ENCODE results near the gene DST.

DST gene

GRCh38 chr6:56652231-56652630 lies 9.5 kb upstream of the DST start:
- Histone ChIP-seq H3K79me2 (ENCODE audit: control insufficient read depth, insufficient read depth, low read length, unreplicated experiment) (peaks cover 26% of the 10 kb centered on the region), H3K4me1 (ENCODE audit: control insufficient read depth, insufficient read depth, low read length, unreplicated experiment) (peaks cover 67% of the 10 kb centered on the region), H3K27ac (ENCODE audit: low read depth, low read length) (peak overlapping the region; percentile 63)

DNA sequence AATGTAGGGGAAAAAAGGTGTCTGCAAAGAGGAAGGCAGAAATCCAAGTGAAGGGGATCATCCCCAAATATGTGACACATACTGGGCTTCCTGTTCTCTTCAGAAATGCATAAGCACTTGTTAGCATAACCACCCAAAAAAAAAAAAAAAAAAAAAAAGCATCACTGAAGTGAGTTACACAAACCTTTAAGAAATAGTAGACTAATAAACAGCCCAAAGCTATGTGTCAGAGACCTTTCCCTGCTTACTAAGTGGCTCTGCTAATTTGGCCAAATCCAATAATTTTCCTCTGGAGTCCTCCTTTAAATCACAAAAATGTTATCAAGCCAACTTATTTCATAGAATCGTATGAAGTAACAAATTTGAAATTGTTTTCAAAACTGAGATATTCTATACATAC lies 7.5 kb upstream of the DST start:
- H3K4me3 ChIP-seq (ENCODE audit: low read depth, low read length): no peak overlapping the region
- no peak overlapping the region for H2AFZ ChIP-seq (ENCODE audit: low read length, unreplicated experiment)
- no peaks in the 10 kb centered on the region for H3K27me3 ChIP-seq (ENCODE audit: insufficient read depth, low read length)
- peaks cover 11% of the 10 kb centered on the region for H3K79me2 ChIP-seq (ENCODE audit: control insufficient read depth, insufficient read depth, low read length, unreplicated experiment)
- H3K4me1 ChIP-seq (ENCODE audit: control insufficient read depth, insufficient read depth, low read length, unreplicated experiment): peaks cover 55% of the 10 kb centered on the region
- H3K36me3 ChIP-seq (ENCODE audit: insufficient read depth, low read length): peaks cover 38% of the 10 kb centered on the region
- H3K27ac ChIP-seq (ENCODE audit: low read depth, low read length): peak overlapping the region; percentile 82

More at GRCh38 chr6:56652231-56652630, 9.5 kb upstream of the DST start:
- Histone ChIP-seq H3K4me3 (ENCODE audit: low read depth, low read length) (no peak overlapping the region), H3K36me3 (ENCODE audit: insufficient read depth, low read length) (peaks cover 18% of the 10 kb centered on the region), H2AFZ (ENCODE audit: low read length, unreplicated experiment) (no peak overlapping the region), H3K27me3 (ENCODE audit: insufficient read depth, low read length) (no peaks in the 10 kb centered on the region)

- Histone ChIP-seq H3K4me3 (ENCODE audit: low read depth, low read length) (no peak overlapping the region), H3K4me1 (ENCODE audit: control insufficient read depth, insufficient read depth, low read length, unreplicated experiment) (peaks cover 55% of the 10 kb centered on the region), H2AFZ (ENCODE audit: low read length, unreplicated experiment) (no peak overlapping the region), H3K79me2 (ENCODE audit: control insufficient read depth, insufficient read depth, low read length, unreplicated experiment) (peaks cover 10% of the 10 kb centered on the region), H3K27me3 (ENCODE audit: insufficient read depth, low read length) (no peaks in the 10 kb centered on the region), H3K36me3 (ENCODE audit: insufficient read depth, low read length) (peaks cover 42% of the 10 kb centered on the region), H3K27ac (ENCODE audit: low read depth, low read length) (peak overlapping the region; percentile 82)
Observed at GRCh38 chr6:56649782-56650181, 7.1 kb upstream of the DST start.

DNA sequence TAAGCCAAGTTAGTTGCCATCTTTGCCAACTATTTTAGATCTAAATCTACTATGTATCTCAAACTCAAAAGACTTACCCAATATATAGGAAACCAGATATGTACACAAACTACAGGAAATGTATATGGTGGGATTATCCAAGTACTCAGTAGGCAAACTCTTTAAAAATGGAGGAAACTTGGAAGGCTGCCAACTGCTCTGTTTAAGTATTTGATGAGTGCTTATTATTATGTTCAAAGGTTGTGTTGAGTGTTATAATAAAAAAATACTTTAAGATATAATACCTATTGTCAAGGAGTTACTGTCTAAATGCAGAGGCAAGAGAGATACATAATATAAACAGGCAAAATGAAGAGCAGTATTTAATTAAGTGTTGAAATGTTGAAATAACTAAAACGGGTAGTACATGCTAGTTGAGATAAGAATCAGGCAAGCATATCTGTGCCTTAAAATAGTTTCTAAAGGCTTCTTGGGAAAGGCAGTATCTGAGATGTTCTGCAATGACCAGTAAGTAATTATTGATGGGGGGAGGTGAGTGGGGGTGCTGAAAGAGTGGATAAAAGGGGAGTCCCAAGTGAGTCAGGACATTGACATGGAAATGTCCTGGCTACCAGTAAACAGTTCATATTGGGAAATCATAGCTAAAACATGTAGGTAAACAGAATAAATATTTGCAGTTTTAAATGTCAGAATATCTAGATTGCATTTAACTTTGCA lies 6.5 kb upstream of the DST start:
- Histone ChIP-seq H3K27me3 (ENCODE audit: insufficient read depth, low read length) (no peaks in the 10 kb centered on the region), H3K79me2 (ENCODE audit: control insufficient read depth, insufficient read depth, low read length, unreplicated experiment) (peaks cover 10% of the 10 kb centered on the region), H3K4me3 (ENCODE audit: low read depth, low read length) (no peak overlapping the region), H3K4me1 (ENCODE audit: control insufficient read depth, insufficient read depth, low read length, unreplicated experiment) (peaks cover 58% of the 10 kb centered on the region), H3K27ac (ENCODE audit: low read depth, low read length) (peak overlapping the region; percentile 82), H3K36me3 (ENCODE audit: insufficient read depth, low read length) (peaks cover 45% of the 10 kb centered on the region), H2AFZ (ENCODE audit: low read length, unreplicated experiment) (no peak overlapping the region)

DNA sequence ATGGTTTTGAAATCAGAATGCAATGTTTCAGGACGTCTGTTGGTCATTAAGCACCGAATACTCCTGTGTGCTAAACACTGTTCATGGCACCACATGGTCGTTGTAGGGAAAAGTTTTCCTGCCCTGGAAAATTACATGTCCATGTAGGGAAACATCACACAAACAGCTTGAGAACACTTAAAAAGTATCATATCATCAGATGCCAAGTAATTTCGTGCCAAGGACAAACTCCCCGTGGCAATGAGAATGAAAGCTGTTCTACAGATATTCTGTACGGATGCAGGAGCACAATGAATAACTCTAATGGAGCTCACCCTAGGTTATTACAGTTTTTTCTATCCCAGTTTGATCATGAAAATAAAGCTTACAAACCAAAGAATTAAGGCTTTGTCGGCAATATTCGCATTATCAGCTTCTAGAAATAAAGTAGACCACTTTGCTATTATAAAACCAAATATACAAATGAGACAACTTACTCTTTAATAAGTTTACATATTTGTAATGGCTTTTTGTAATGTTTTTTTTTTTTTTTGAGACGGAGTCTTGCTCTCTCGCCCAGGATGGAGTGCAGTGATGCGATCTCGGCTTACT lies 4.6 kb upstream of the DST start:
- no peak overlapping the region for H2AFZ ChIP-seq (ENCODE audit: low read length, unreplicated experiment)
- peaks cover 47% of the 10 kb centered on the region for H3K36me3 ChIP-seq (ENCODE audit: insufficient read depth, low read length)
- no peaks in the 10 kb centered on the region for H3K27me3 ChIP-seq (ENCODE audit: insufficient read depth, low read length)
- no peak overlapping the region for H3K27ac ChIP-seq (ENCODE audit: low read depth, low read length)
- H3K4me3 ChIP-seq (ENCODE audit: low read depth, low read length): no peak overlapping the region
- peaks cover 58% of the 10 kb centered on the region for H3K4me1 ChIP-seq (ENCODE audit: control insufficient read depth, insufficient read depth, low read length, unreplicated experiment)
- H3K79me2 ChIP-seq (ENCODE audit: control insufficient read depth, insufficient read depth, low read length, unreplicated experiment): peaks cover 13% of the 10 kb centered on the region

- Histone ChIP-seq H3K36me3 (ENCODE audit: insufficient read depth, low read length) (peaks cover 65% of the 10 kb centered on the region), H3K79me2 (ENCODE audit: control insufficient read depth, insufficient read depth, low read length, unreplicated experiment) (peaks cover 14% of the 10 kb centered on the region)
Observed at GRCh38 chr6:56644366-56644765, 1.7 kb upstream of the DST start.

DNA sequence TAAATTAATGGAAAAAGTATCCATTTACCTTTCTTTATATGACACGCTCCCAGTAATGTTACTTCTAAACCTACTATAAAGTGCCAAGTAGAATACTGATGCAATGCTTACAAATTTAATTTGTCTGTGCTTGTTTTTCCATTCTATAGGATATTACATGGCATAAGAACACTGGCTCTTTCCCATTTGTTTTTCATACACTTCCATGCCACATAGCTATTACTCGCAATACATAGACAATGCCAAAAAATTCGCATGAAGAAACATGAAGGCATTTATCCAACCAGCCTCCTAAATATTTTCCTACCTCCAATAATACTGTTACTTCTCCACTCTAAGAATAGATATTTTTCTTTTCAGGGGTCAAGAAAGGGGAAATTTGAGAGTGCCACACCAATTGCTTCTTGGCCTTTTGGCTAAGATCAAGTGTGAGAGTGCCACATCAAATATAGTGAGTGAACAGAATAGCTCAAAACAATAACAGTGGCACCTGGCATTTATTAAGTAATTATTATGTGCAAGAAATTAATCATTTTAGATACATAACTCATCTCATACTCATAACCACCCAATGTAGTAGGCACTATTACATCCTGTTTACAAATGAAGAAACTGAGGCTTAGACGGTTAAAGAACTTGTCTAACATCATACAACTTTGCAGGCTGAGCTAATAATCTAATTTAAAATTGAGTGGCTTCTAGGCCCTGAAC lies 845 bp upstream of the DST start:
- Histone ChIP-seq H3K4me3 (ENCODE audit: low read depth, low read length) (no peak overlapping the region; the same call in 1 of the 2 replicates), H2AFZ (ENCODE audit: low read length, unreplicated experiment) (no peak overlapping the region), H3K4me1 (ENCODE audit: control insufficient read depth, insufficient read depth, low read length, unreplicated experiment) (peaks cover 30% of the 10 kb centered on the region), H3K27me3 (ENCODE audit: insufficient read depth, low read length) (no peaks in the 10 kb centered on the region), H3K27ac (ENCODE audit: low read depth, low read length) (peak overlapping the region; percentile 80), H3K79me2 (ENCODE audit: control insufficient read depth, insufficient read depth, low read length, unreplicated experiment) (peaks cover 9% of the 10 kb centered on the region), H3K36me3 (ENCODE audit: insufficient read depth, low read length) (peaks cover 65% of the 10 kb centered on the region)

More at GRCh38 chr6:56644366-56644765, 1.7 kb upstream of the DST start:
- Histone ChIP-seq H3K27me3 (ENCODE audit: insufficient read depth, low read length) (no peaks in the 10 kb centered on the region), H2AFZ (ENCODE audit: low read length, unreplicated experiment) (no peak overlapping the region), H3K4me1 (ENCODE audit: control insufficient read depth, insufficient read depth, low read length, unreplicated experiment) (peaks cover 39% of the 10 kb centered on the region), H3K27ac (ENCODE audit: low read depth, low read length) (peak overlapping the region; percentile 80), H3K4me3 (ENCODE audit: low read depth, low read length) (no peak overlapping the region)

- Histone ChIP-seq H3K4me1 (ENCODE audit: control insufficient read depth, insufficient read depth, low read length, unreplicated experiment) (peaks cover 28% of the 10 kb centered on the region), H3K79me2 (ENCODE audit: control insufficient read depth, insufficient read depth, low read length, unreplicated experiment) (peaks cover 9% of the 10 kb centered on the region), H3K4me3 (ENCODE audit: low read depth, low read length) (no peak overlapping the region), H3K36me3 (ENCODE audit: insufficient read depth, low read length) (peaks cover 41% of the 10 kb centered on the region), H3K27me3 (ENCODE audit: insufficient read depth, low read length) (no peaks in the 10 kb centered on the region), H3K27ac (ENCODE audit: low read depth, low read length) (no peak overlapping the region), H2AFZ (ENCODE audit: low read length, unreplicated experiment) (no peak overlapping the region)
Observed at GRCh38 chr6:56640374-56640773, 2.3 kb downstream of the DST start.

GRCh38 chr6:56638760-56639159 lies 3.9 kb downstream of the DST start:
- Histone ChIP-seq H3K4me1 (ENCODE audit: control insufficient read depth, insufficient read depth, low read length, unreplicated experiment) (peaks cover 19% of the 10 kb centered on the region), H3K27me3 (ENCODE audit: insufficient read depth, low read length) (no peaks in the 10 kb centered on the region), H3K4me3 (ENCODE audit: low read depth, low read length) (no peak overlapping the region), H3K36me3 (ENCODE audit: insufficient read depth, low read length) (peaks cover 48% of the 10 kb centered on the region), H3K79me2 (ENCODE audit: control insufficient read depth, insufficient read depth, low read length, unreplicated experiment) (peaks cover 9% of the 10 kb centered on the region), H2AFZ (ENCODE audit: low read length, unreplicated experiment) (no peak overlapping the region), H3K27ac (ENCODE audit: low read depth, low read length) (peak overlapping the region; percentile 45)

GRCh38 chr6:56637640-56638039 lies 5.0 kb downstream of the DST start:
- no peak overlapping the region for H3K4me3 ChIP-seq (ENCODE audit: low read depth, low read length)
- no peak overlapping the region for H2AFZ ChIP-seq (ENCODE audit: low read length, unreplicated experiment)
- H3K36me3 ChIP-seq (ENCODE audit: insufficient read depth, low read length): peaks cover 54% of the 10 kb centered on the region
- peaks cover 9% of the 10 kb centered on the region for H3K4me1 ChIP-seq (ENCODE audit: control insufficient read depth, insufficient read depth, low read length, unreplicated experiment)
- H3K27me3 ChIP-seq (ENCODE audit: insufficient read depth, low read length): no peaks in the 10 kb centered on the region
- no peak overlapping the region for H3K27ac ChIP-seq (ENCODE audit: low read depth, low read length)
- peaks cover 9% of the 10 kb centered on the region for H3K79me2 ChIP-seq (ENCODE audit: control insufficient read depth, insufficient read depth, low read length, unreplicated experiment)

Measured in ACC112 (cell line).